Measurements from ENCODE around the gene CTNNA3.

Gene CTNNA3

DNA sequence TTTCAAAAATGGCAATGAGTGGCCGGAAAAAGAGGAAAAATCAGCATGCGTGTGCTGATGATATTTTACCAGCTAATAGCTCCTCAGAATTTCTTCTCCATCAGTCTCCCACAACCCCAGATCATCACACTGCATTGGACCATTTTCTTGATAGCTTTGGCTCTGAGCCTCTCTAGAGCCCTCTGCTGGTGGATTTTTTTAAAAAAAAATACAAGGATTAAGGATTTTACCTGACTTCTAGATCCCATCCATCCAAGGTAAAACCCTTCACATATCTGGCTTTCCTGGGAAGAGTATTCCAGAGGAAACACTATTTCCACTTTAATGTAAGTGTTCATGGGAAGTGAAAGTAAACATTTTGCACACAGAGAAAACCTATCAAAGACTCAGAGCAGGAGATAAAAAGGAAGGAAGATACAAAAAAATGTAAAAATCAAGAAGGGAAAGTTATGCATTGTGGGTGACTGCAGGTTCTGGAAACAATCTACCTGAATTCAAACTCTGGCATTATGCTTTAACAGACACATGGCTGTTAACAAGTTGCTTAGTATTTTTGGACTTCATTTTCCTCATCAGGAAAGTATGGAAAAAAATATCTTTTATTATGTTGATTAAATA is 389.3 kb downstream of the CTNNA3 start:
- no peak for DNase-seq

DNA sequence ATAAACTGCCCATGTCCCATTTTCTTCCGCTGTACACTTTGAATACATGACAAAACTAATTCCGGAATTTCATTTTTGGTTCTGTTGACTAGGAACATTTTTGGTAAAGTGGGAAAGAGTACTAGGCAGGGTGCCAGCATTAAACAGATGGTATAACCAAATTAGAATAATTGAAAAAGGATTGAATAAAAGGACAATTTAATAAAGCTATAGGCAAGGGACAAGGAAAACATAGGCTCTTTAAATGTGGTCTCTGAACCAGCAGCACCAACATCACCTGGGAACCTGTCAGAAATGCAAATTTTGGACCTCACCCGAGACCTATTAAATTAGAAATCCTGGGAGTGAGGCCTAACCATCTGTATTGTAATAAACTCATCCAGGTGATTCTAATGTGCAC is 393.3 kb downstream of the CTNNA3 start:
- no peak for DNase-seq

DNA sequence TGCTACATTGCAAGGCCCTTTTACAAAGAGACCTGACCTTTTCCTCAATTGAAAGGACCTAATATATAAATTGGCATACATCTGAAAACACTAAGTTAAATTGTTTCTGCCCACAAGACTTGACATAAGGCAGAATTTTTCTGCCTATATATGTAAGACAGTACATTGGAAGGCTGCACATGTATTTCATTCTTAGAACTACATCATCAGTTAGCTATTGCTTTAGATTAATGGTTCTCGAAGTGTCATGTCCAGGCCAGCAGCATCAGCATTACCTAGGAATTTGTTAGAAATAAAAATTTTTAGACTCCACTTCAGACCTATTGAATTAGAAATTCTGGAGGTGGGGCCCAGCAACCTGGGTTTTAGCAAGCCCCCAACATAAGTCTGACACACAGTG is 396.2 kb downstream of the CTNNA3 start:
- no peak for DNase-seq

DNA sequence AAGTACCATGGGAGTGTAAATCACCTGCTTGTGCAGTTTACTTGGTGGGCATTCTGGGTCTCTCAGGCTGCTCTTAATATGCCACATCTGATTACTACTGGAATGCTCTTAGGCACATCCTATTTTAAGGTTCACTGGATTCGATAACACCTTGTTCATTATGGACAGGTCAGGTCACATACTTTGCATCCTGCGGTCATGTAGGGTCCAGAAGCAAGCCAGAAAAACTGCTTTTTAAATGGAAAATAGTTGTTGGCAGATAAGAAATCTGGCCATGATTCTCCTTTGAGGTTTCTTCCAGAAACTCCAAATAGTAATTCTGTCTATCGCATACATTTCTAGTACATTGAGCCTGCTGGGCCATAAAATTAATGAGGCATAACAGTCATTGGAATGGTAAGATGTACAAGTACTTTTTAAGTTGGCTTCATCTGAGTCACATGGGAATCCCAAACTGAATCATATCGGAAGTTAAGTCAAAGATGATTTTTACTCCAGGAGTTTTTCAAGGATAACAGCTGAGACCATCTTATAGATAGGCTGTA is 398.3 kb downstream of the CTNNA3 start:
- no peak for DNase-seq

DNA sequence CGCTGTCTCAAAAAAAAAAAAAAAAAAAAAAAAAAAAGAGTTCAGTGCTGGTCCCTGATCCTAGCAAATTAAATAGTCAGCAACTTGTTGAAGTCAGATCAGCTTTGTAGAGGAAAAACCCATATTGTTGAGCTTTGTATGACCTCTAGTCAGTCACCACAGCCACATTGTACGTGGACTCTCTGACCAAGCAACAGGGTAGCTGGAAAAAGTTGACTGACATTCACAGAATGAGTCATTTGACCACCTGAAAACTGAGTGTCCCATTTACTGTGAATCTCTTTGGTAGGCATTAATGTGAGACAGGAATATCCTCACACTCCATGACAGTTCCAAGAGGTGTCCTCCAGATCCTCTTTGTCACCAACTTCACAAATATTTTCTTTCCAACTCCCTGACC is 399.1 kb downstream of the CTNNA3 start:
- DNase-seq, result no peak

DNA sequence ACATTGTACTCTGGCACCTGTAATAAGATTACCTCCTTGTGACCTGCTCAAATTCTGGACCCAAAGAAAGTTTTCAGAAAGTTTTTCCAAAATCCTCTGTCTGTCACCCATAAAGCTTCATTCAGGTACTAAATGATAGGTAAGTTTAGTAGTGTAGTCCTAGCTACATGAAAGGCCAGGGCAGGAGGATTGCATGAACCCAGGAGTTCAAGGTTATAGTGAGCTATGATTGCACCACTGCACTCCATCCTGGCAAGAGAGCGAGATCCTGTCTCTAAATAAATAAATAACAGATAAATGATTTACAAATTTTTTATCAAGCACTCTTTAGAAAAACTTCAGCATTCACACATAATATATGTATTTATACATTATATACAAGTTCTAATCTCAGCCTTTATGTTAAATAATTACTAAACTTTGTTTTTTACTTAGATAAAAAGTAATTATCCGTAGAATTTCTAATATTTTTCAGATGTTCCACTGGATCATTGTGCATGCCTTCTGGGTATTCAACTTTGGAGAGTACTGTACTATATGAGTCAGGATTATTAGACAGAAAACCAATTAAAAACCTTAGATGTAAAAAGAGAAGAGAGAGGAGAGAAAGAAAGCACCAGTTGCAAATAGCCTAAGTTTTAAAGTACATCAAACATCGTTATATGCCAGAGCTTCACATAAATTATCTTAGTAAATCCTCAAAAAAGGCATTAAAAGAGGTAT is 407.1 kb downstream of the CTNNA3 start:
- DNase-seq, result no peak

DNA sequence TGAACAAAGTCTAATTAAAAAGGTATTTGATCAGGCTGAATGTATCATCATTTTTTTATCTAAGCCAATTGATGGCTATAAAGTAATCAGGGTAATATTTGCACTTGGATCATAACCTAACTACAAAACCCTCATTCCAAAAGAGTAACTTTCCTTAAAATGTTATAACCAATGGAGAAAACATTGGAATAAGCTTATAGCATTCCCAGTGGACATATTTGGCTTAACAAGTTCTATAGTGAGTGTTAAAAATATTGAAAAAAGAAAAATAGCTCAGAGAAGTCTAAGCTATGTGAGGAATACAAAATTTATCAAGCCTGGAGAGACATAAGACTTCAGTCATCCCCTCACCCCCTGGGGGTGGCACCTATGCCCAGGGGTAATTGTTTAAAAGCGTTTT is 411.4 kb downstream of the CTNNA3 start:
- DNase-seq, result no peak

DNA sequence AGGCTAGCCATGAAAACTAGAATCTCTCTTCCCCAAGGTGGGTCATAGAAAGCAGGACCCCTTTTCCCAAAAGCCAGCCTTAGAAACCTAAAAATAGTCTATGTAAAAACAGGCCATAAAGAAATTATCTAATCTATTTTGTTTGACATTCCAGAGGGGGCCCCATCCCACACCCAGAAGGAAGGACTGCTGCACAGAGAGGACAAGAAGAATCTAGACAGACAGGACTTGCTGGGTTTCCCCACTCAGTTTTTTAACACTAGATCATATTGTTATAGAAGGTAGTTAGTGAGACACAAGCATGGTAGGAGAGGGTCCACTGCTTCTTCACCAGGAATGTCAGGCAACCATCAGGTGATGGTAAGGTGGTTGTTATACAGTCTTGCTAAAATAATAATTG is 413.1 kb downstream of the CTNNA3 start:
- no peak for DNase-seq

DNA sequence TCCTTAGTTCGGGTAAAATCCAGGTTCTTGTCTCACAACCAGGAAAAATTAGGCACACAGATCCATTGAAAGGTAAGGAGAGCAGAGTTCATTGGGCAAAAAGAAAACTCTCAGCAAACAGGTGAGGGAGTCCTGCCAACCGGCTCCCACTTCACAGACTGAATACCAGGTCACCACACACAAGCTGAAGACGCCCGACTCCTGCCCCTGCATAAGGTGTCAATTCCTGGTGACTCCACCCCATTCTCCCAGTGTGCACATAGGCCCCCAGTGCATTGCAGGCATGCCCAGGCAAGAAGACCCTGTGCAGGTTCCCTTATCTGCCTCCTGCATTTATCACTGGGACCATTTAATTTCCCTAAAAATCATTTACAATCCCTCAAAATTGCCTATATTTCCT is 415.6 kb downstream of the CTNNA3 start:
- DNase-seq, result no peak

DNA sequence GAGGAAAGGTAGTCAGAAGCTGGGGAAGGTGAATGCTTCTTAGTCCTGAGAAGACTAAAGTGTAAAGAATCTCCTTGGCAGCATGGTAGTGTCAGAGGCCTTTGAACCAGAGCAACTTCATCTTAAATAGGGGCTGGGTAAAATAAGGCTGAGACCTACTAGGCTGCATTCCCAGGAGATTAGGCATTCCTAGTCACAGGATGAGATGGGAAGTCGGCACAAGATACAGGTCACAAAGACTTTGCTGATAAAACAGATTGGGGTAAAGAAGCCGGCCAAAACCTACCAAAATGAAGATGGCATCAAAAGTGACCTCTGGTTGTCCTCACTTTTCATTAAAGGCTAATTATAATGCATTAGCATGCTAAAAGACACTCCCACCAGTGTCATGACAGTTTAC is 418.6 kb downstream of the CTNNA3 start:
- no peak for DNase-seq

DNA sequence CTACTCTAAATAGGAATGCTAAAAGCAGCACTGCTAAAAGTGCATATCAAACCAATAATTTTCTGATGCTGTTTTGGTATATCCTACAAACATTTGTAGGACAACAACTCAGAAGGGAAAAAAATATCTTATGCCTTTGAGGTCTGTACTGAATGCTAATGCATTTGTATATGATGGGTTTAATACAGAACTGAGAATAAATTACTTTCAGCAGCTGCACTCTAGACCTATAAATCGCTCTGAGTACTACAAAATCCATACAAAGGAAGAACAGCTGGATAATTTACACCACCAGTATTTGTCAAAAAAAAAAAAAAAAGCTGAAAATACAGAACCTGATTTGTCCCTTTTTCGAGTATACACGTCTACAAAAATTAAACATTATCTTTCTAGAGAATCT is 426.2 kb downstream of the CTNNA3 start:
- no peak for DNase-seq

DNA sequence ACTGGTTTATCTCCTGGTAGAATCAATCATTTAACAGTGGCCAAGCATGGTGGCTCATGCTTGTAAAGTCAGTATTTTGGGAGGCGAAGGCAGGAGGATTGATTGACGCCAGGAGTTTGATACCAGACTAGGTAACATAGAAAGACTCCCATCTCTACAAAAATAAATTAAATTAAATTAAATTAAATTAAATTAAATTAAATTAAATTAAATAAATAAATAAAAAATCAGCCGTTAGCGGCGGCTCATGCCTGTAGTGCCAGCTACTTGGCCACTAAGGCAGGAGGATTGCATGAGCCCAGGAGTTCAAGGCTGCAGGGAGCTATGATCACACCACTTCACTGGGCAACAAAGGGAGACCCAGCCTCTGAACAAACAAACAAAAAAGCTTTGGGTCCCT is 427.8 kb downstream of the CTNNA3 start:
- no peak for DNase-seq

DNA sequence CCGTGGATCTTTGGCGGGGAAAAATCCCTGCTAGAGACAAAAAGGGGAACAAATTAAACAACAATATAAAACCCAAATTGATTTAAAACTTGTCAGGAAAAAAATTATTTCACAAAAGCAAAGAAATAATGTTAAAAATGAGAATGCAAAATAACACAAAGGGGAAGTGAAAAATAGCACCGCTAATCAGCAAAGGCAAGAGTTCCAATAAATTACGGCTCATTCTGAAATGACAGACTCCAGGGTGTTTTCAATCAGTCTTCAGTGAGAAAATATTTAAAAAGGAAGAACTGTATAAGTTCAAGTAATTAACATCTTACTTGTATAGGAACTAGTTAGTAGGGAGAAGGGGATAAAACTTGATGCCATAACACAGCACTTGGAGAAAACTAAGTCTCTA is 433.3 kb downstream of the CTNNA3 start:
- no peak for DNase-seq

DNA sequence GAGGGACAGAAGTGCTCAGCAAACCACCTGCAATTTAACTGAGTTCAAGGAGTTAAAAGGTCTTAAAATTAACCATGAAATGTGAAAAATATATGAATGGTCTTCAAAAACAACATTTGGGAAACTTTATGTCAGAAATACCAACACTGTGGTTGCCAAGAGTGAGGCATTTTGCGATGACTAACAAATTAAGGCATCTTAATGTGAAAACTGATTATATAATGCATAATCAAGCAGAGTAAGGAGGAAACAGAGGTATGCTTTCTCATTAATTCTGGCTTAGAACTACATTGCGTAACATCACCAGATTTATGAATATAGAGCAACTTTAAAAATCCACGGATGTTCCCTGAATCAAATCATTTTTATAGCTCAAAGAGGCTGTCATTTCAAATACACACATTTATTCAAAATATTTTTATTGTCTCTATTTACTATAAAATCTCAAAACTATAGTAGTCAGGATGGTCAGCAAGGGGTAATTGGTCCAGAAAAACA is 434.6 kb downstream of the CTNNA3 start:
- no peak for DNase-seq

DNA sequence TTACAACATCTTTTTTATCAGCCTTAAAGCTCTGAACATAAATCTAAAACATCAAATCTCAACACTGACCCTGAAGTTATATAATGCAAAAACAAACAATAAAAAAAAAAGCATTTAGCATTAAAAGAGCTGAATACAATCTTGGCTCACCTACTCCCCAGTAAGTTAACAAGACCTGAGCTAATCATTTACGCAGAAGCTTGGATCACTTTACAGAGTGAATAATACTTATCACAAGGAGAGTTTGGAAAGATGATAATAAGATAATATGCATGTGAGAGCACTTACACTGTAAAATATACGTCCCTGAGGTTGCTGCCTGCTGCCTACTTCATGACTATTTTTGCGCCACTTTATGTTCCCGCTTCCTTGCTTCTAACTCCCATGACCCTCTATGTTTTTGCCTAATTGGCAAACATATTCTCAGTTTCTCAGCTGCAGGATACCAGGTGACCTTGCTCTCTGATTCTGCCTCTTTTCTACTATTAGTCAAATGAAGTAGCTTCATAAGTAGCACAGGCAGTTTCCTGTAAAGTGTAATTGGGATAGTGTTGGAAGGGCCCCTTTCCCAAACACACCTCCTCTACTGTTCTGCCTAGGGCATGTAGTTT is 436.6 kb downstream of the CTNNA3 start:
- DNase-seq, result no peak

DNA sequence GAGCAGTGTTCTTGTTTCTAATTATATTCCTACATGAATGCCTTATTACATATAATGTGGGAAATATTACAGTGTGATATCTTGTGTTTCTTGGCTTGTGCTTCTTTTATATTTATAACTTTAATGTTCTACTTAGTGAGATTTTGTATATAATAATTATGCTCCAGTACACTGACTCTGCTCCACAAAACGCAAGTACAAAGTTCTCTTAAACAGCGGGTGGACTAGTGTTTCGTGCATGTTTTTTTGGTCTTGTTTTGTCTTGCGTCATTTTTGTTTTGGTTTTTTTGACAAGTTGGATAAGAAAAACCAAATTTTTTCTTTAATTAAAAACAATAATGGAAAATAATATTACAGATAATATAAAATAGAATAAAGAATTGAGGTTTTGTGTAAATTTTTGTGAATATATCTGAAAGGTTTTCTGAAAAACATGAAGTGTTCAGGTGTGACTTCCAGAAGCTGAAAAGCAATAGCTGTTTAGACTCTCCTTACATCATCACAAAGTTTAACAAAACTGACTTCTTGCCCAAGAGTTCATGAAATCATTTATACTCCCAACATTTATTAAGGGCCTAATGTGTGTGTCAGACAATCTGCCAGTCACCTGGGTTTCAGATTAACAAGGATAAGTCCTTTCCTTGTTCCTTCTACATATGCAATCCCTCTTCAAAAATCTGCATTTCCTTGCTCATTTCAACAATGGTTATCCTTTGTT is 438.4 kb downstream of the CTNNA3 start:
- no peak for DNase-seq

DNA sequence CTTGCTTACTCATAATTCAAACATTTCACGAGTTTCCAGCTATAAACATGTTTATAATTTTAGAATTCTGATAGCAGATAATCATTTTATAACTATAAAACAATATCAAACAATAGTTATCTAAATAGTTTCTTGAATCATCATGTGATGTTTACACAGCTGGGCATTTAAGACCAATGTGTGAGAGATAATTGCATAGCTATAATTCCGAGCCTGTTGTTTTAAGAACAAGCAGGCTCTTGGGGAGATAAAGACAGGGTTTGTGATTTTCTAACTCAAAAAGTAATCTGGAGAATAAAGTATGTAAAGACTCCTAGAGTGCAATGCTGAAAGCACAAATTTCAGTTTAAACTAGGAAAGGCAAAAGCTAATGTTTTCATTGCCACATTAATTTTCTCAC is 439.0 kb downstream of the CTNNA3 start:
- no peak for DNase-seq

DNA sequence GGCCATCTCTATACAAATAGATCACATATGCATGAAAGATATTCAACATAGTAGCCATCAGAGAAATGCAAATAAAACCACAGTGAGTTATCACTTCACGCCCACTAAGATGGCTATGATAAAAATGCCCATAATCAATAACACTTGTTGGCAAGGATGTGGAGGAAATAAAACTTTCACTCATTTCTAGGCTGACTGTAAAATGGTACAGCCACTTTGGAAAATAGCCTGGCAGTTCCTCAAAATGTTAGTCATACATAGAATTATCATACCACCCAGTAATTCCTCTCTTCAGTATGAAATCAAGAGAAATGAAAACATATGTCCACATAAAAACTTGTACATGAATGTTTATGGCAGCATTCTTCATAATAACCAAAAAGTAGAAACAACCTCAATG is 445.3 kb downstream of the CTNNA3 start:
- DNase-seq, result no peak

DNA sequence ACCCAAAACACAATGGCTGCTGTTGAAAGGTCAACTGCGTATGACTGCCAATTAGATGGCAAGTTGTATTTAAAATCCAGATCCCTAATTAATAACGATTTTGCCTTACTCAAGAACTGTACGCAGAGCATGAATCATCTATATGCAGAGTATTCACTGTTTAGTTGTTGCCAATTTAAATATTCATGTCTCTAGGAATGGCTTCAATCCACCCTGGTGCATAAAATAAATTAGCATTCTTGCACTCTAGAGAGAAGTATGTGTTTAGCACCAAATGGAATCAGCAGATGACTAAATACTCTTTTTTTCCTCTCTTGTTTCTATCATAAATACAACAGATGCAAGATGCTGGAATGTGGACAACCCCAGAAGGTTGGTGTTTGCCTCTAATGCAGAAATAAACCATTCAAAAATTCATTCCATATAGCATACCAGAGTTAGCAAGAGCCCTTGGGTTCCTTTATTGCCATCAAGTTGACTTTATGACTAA is 449.9 kb downstream of the CTNNA3 start:
- DNase-seq, result no peak

DNA sequence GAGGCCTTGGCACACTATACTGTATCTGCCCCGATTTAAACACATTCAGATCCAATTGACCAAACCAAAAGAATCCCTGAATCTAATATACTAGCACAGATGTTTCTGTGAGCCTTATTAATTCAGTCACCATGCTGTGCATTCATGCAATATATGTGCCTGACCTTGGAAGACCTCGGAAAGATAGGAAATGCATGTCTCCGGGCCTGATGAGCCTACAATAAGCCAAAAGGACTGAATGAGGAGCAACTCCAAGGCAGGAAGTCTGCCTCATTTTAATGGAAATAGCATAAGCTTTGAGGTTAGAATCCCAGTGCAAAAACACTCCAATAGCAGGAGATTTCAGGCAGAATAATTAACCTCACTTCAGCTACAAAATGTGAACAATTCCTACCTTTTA is 453.5 kb downstream of the CTNNA3 start:
- DNase-seq, result no peak

DNA sequence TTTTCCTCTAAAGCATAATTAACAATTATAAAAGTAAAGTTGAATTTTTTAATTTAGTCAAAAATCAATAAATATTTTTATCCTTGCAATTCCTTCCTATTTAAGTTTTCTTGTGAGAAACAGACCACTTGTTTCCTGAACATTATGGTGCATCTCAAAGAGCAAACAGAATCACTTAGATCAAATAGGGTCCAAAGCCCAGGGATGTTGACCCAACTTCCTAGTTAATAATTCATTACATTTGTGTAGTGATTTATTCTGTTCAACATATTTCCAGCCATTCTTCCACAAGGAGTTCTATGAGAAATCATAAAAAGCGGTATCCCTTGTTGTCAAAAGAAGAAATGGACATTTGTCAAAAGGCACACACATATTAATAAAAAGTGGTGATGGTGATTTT is 454.5 kb downstream of the CTNNA3 start:
- DNase-seq, result no peak

DNA sequence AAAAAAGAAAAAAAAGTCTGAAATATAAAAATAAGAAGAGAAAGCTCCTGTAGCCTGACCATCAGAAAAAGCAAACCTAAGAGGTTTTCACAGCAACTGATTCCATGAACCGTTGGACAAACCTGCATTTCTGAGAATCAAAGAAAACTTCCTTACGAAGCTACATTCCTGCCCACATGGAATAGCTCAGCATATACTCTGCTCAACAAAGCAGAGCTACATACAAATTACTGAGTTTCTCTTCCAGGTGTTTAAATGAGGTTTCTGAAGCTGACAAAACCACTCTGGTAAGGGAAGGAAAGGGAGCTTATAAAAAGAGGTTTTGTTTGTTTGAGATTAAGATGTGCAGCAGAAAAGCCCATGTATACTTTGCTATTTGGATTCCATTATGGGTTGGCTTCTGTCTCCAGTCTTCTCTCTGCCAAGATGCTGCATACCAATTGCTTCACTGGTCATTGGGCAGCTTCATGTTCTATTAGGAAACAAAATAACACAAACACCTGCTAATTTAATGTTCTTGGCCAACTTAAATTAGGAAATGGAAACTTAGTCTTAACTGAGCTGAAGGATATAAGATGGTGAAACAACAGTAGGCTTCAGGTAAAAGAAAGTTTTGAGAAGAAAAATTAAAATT is 456.0 kb downstream of the CTNNA3 start:
- DNase-seq, result no peak
